Activated T-cell treated with anti-CD3 and anti-CD28 coated beads, Interleukin-2, amount 50 U/mL, for 72 hours (primary cell): ENCODE measurements around the gene NR2F1. TPM values are rescaled to one million over a fixed set of nuclear protein-coding genes. Genes with fewer than 3 reads are reported as not detected.
A peak's percentile ranks its signal among the peaks of the same experiment; 100 is the strongest.

Experiments
- ATAC-seq, 2 donors: fragments of 150-1000 bp; cut with Tn5 transposase; replicated peaks in 1 of 2; 2 replicates each; pipeline ENCODE4 v1.10.0; 2021; ENCODE audit warnings: moderate library complexity in 2 of 2, mild to moderate bottlenecking in 1 of 2
- DNase-seq, 2 donors: peaks; one replicate each; pipeline ENCODE4 v3.0.0; 2021 to 2022; ENCODE audit warnings: mixed read lengths in 1 of 2
- H3K27ac Mint-ChIP-seq: one replicate; pipeline ENCODE4 v1.8.0; 2022; ENCODE audit warnings: mild to moderate bottlenecking, moderate library complexity, mixed read lengths
- H3K27me3 Mint-ChIP-seq: one replicate; pipeline ENCODE4 v1.8.0; 2022; ENCODE audit warnings: low read depth, mixed read lengths
- H3K36me3 Mint-ChIP-seq, 2 donors: one replicate each; pipeline ENCODE4 v1.8.0; 2022; ENCODE audit warnings: mixed read lengths in 2 of 2, mild to moderate bottlenecking in 1 of 2; ENCODE audit not compliant: insufficient read depth in 2 of 2
- H3K4me1 Mint-ChIP-seq: one replicate; pipeline ENCODE4 v1.8.0; 2022; ENCODE audit warnings: low read depth, mixed read lengths
- H3K4me3 Mint-ChIP-seq, 2 donors: one replicate each; pipeline ENCODE4 v1.8.0; 2022; ENCODE audit warnings: mild to moderate bottlenecking in 2 of 2, mixed read lengths in 2 of 2, moderate library complexity in 2 of 2
- H3K9me3 Mint-ChIP-seq, 2 donors: one replicate each; pipeline ENCODE4 v1.8.0; 2022; ENCODE audit warnings: mixed read lengths in 2 of 2
- total RNA-seq, 2 donors: library from RNA; stranded (reverse); gene quantifications; one replicate each; pipeline ENCODE4 v1.2.3, GENCODE V29; 2022

NR2F1 gene
- total RNA-seq, 2 donors from 2014 or later = not detected

- H3K4me3 Mint-ChIP-seq = no peak overlapping the region
- peaks cover 0 to 3% of the 10 kb centered on the region in 2 donors for H3K36me3 Mint-ChIP-seq
- peaks cover 92% of the 10 kb centered on the region for H3K27me3 Mint-ChIP-seq
- no peaks in the 10 kb centered on the region for H3K9me3 Mint-ChIP-seq
- no peak overlapping the region for H3K27ac Mint-ChIP-seq
- peaks cover 32% of the 10 kb centered on the region for H3K4me1 Mint-ChIP-seq
- DNase-seq = no peak
- no peak for ATAC-seq
Measured at GRCh38 chr5:93610581-93611272, 27.7 kb downstream of the NR2F1 start.

GRCh38 chr5:93611273-93611975 lies 28.4 kb downstream of the NR2F1 start:
- Mint-ChIP-seq H3K27me3 (peaks cover 91% of the 10 kb centered on the region), H3K27ac (no peak overlapping the region), H3K4me1 (peaks cover 32% of the 10 kb centered on the region), H3K9me3 (no peaks in the 10 kb centered on the region), H3K4me3 (peak overlapping the region; percentile 5 to 60), H3K36me3 (peaks cover 0 to 3% of the 10 kb centered on the region in 2 donors)
- ATAC-seq = no peak
- no peak for DNase-seq

- no peak for ATAC-seq
- Mint-ChIP-seq H3K27ac (no peak overlapping the region), H3K4me1 (peaks cover 32% of the 10 kb centered on the region), H3K36me3 (peaks cover 0 to 3% of the 10 kb centered on the region in 2 donors), H3K27me3 (peaks cover 84% of the 10 kb centered on the region), H3K4me3 (peak overlapping the region; percentile 25 to 60), H3K9me3 (no peaks in the 10 kb centered on the region)
- DNase-seq = no peak
Measured at GRCh38 chr5:93611976-93612854, 29.2 kb downstream of the NR2F1 start.

- H3K4me1 Mint-ChIP-seq = peaks cover 25% of the 10 kb centered on the region
- H3K4me3 Mint-ChIP-seq = no peak overlapping the region
- no peaks in the 10 kb centered on the region for H3K9me3 Mint-ChIP-seq
- peaks cover 80% of the 10 kb centered on the region for H3K27me3 Mint-ChIP-seq
- DNase-seq = no peak
- no peak overlapping the region for H3K27ac Mint-ChIP-seq
- no peak for ATAC-seq
- peaks cover 0 to 3% of the 10 kb centered on the region in 2 donors for H3K36me3 Mint-ChIP-seq
Measured at GRCh38 chr5:93612855-93613243, 29.8 kb downstream of the NR2F1 start.

- no peaks in the 10 kb centered on the region for H3K9me3 Mint-ChIP-seq
- H3K4me1 Mint-ChIP-seq = peaks cover 25% of the 10 kb centered on the region
- H3K36me3 Mint-ChIP-seq = peaks cover 1 to 2% of the 10 kb centered on the region in 2 donors
- H3K27ac Mint-ChIP-seq = no peak overlapping the region
- ATAC-seq (no peak), DNase-seq (no peak)
- H3K27me3 Mint-ChIP-seq = peaks cover 55% of the 10 kb centered on the region
- no peak overlapping the region for H3K4me3 Mint-ChIP-seq
Measured at GRCh38 chr5:93616538-93617174, 33.6 kb downstream of the NR2F1 start.

GRCh38 chr5:93620487-93621326 lies 37.7 kb downstream of the NR2F1 start:
- Mint-ChIP-seq H3K36me3 (peaks cover 1 to 2% of the 10 kb centered on the region in 2 donors), H3K27ac (peak overlapping the region; percentile 68)
- ATAC-seq = peak; percentile 86 to 92

GRCh38 chr5:93621327-93621798 lies 38.3 kb downstream of the NR2F1 start:
- Mint-ChIP-seq H3K27me3 (peaks cover 16% of the 10 kb centered on the region), H3K4me1 (peaks cover 24% of the 10 kb centered on the region), H3K36me3 (peaks cover 1 to 2% of the 10 kb centered on the region in 2 donors), H3K4me3 (peak overlapping the region; percentile 41 to 60), H3K27ac (no peak overlapping the region), H3K9me3 (no peaks in the 10 kb centered on the region)
- DNase-seq = no peak
- no peak for ATAC-seq

More at GRCh38 chr5:93620487-93621326, 37.7 kb downstream of the NR2F1 start:
- Mint-ChIP-seq H3K27me3 (peaks cover 22% of the 10 kb centered on the region), H3K4me3 (peak overlapping the region; percentile 90 to 97), H3K4me1 (peaks cover 24% of the 10 kb centered on the region), H3K9me3 (no peaks in the 10 kb centered on the region)
- peak; percentile 68 to 69 for DNase-seq

GRCh38 chr5:93622240-93622885 lies 39.3 kb downstream of the NR2F1 start:
- H3K4me3 Mint-ChIP-seq = peak overlapping the region; percentile 60 to 74
- peaks cover 1 to 2% of the 10 kb centered on the region in 2 donors for H3K36me3 Mint-ChIP-seq
- H3K4me1 Mint-ChIP-seq = peaks cover 24% of the 10 kb centered on the region
- H3K9me3 Mint-ChIP-seq = no peaks in the 10 kb centered on the region
- DNase-seq = no peak
- peak; percentile 26 to 49 for ATAC-seq
- H3K27ac Mint-ChIP-seq = peak overlapping the region; percentile 8
- H3K27me3 Mint-ChIP-seq = peaks cover 16% of the 10 kb centered on the region

- Mint-ChIP-seq H3K27ac (no peak overlapping the region), H3K4me1 (peaks cover 24% of the 10 kb centered on the region), H3K27me3 (peaks cover 16% of the 10 kb centered on the region), H3K4me3 (no peak overlapping the region), H3K9me3 (no peaks in the 10 kb centered on the region), H3K36me3 (peaks cover 1 to 2% of the 10 kb centered on the region in 2 donors)
- ATAC-seq (peak in 1 of 2 donors; percentile 13), DNase-seq (no peak)
Measured at GRCh38 chr5:93623153-93623552, 40.1 kb downstream of the NR2F1 start.

GRCh38 chr5:93626801-93627200 lies 43.8 kb downstream of the NR2F1 start:
- Mint-ChIP-seq H3K4me3 (no peak overlapping the region), H3K27ac (no peak overlapping the region), H3K36me3 (no peaks in the 10 kb centered on the region), H3K4me1 (peaks cover 9% of the 10 kb centered on the region), H3K9me3 (no peaks in the 10 kb centered on the region), H3K27me3 (peaks cover 7% of the 10 kb centered on the region)
- ATAC-seq (no peak), DNase-seq (no peak)

GRCh38 chr5:93632327-93632726 lies 49.3 kb downstream of the NR2F1 start:
- H3K4me3 Mint-ChIP-seq = no peak overlapping the region
- no peaks in the 10 kb centered on the region for H3K27me3 Mint-ChIP-seq
- ATAC-seq = no peak
- H3K36me3 Mint-ChIP-seq = no peaks in the 10 kb centered on the region
- H3K9me3 Mint-ChIP-seq = no peaks in the 10 kb centered on the region
- no peaks in the 10 kb centered on the region for H3K4me1 Mint-ChIP-seq
- no peak overlapping the region for H3K27ac Mint-ChIP-seq
- no peak for DNase-seq
